Body of pancreas (tissue), 4 donors: ENCODE results near the gene SLC30A1.

Experiments
- CTCF ChIP-seq, 7 experiments: fragments of 450-650 bp in 4 of 7; fragments of 200-600 bp in 3 of 7; sonication (generic) in 3 of 7; IDR thresholded peaks; one replicate each; pipeline ENCODE4 v1.5.1; 2016 to 2019; ENCODE audit warnings: antibody characterized with exemption in 7 of 7
- POLR2A ChIP-seq, 3 donors: fragments of 450-650 bp; IDR thresholded peaks; one replicate each; pipeline ENCODE4 v1.6.1; 2016; ENCODE audit warnings: antibody characterized with exemption in 3 of 3, mild to moderate bottlenecking in 2 of 3

- TF ChIP-seq CTCF (IDR thresholded peaks at IDR 0.05), result no peak
- TF ChIP-seq POLR2A (IDR thresholded peaks at IDR 0.05), result no peak
Measured at GRCh38 chr1:211529011-211529410, 50.0 kb downstream of the SLC30A1 start.
